22Rv1 (cell line): ENCODE results near the gene APOA4.

Source experiments
- CTCF ChIP-seq: fragments of 450-650 bp; IDR thresholded peaks from 2 replicates; pipeline ENCODE4 v1.5.1; 2017; ENCODE audit warnings: mild to moderate bottlenecking
- ZFX ChIP-seq: fragments of 450-650 bp; IDR thresholded peaks from 2 replicates; pipeline ENCODE4 v1.6.1; 2017; ENCODE audit warnings: antibody characterized with exemption, borderline replicate concordance

GRCh38 chr11:116825854-116826750 is 3.0 kb upstream of the APOA4 start:
- TF ChIP-seq CTCF (no peak), ZFX (no peak)
